ENCODE measurements around the gene RNF144B. TPM values are rescaled to one million over a fixed set of nuclear protein-coding genes. Genes with fewer than 3 reads are reported as not detected.
"Not testable (repeated sequence)": the region's sequence is repeated elsewhere in the genome, so short reads cannot be mapped to it uniquely, and the experiment has no call there.

The RNF144B gene
- total RNA-seq, 2 experiments from 2014 or later: 2.3 to 3.6 TPM

GRCh38 chr6:18359237-18359885, 27.8 kb upstream of the RNF144B start:
- peaks cover 9% of the 10 kb centered on the region for H3K9me3 Mint-ChIP-seq
- H3K4me1 Mint-ChIP-seq: no peaks in the 10 kb centered on the region
- H3K36me3 Mint-ChIP-seq: no peaks in the 10 kb centered on the region
- no peak for DNase-seq
- POLR2A ChIA-PET: no interaction called here
- no peak for ATAC-seq (ENCODE audit: low read depth)
- peaks cover 5% of the 10 kb centered on the region for H3K27me3 Mint-ChIP-seq
- H3K4me3 Mint-ChIP-seq: no peak overlapping the region
- no peak overlapping the region for H3K27ac Mint-ChIP-seq

GRCh38 chr6:18360188-18360587, 27.0 kb upstream of the RNF144B start:
- POLR2A ChIA-PET: no interaction called here
- DNase-seq: no peak
- Mint-ChIP-seq H3K27ac (no peak overlapping the region), H3K4me3 (no peak overlapping the region), H3K27me3 (peaks cover 3% of the 10 kb centered on the region), H3K9me3 (peaks cover 9% of the 10 kb centered on the region), H3K36me3 (no peaks in the 10 kb centered on the region), H3K4me1 (no peaks in the 10 kb centered on the region)
- no peak for ATAC-seq (ENCODE audit: low read depth)

GRCh38 chr6:18362058-18362561, 25.0 kb upstream of the RNF144B start:
- DNase-seq: no peak
- Mint-ChIP-seq H3K36me3 (no peaks in the 10 kb centered on the region), H3K9me3 (peaks cover 6% of the 10 kb centered on the region), H3K27me3 (peaks cover 3% of the 10 kb centered on the region), H3K4me1 (no peaks in the 10 kb centered on the region), H3K27ac (no peak overlapping the region), H3K4me3 (no peak overlapping the region)
- ATAC-seq (ENCODE audit: low read depth): no peak
- POLR2A ChIA-PET: no interaction called here

GRCh38 chr6:18363746-18364145, 23.4 kb upstream of the RNF144B start:
- POLR2A ChIA-PET: no interaction called here
- Mint-ChIP-seq H3K4me3 (no peak overlapping the region), H3K27me3 (no peaks in the 10 kb centered on the region), H3K9me3 (peaks cover 4% of the 10 kb centered on the region), H3K27ac (no peak overlapping the region), H3K36me3 (no peaks in the 10 kb centered on the region), H3K4me1 (no peaks in the 10 kb centered on the region)
- DNase-seq: no peak
- no peak for ATAC-seq (ENCODE audit: low read depth)

GRCh38 chr6:18364561-18364960, 22.6 kb upstream of the RNF144B start:
- H3K4me1 Mint-ChIP-seq; H3K27ac Mint-ChIP-seq; H3K9me3 Mint-ChIP-seq; ATAC-seq (ENCODE audit: low read depth); H3K36me3 Mint-ChIP-seq; H3K27me3 Mint-ChIP-seq; DNase-seq; H3K4me3 Mint-ChIP-seq; POLR2A ChIA-PET: not testable (repeated sequence)

GRCh38 chr6:18367371-18367770, 19.8 kb upstream of the RNF144B start:
- H3K4me1 Mint-ChIP-seq: no peaks in the 10 kb centered on the region
- H3K27me3 Mint-ChIP-seq: peaks cover 2% of the 10 kb centered on the region
- POLR2A ChIA-PET: no interaction called here
- no peak overlapping the region for H3K27ac Mint-ChIP-seq
- H3K36me3 Mint-ChIP-seq: no peaks in the 10 kb centered on the region
- H3K9me3 Mint-ChIP-seq: peaks cover 2% of the 10 kb centered on the region
- no peak overlapping the region for H3K4me3 Mint-ChIP-seq
- ATAC-seq (ENCODE audit: low read depth) (no peak), DNase-seq (no peak)

- peaks cover 5% of the 10 kb centered on the region for H3K27me3 Mint-ChIP-seq
- H3K36me3 Mint-ChIP-seq: no peaks in the 10 kb centered on the region
- POLR2A ChIA-PET: no interaction called here
- peaks cover 2% of the 10 kb centered on the region for H3K9me3 Mint-ChIP-seq
- no peak overlapping the region for H3K27ac Mint-ChIP-seq
- H3K4me1 Mint-ChIP-seq: no peaks in the 10 kb centered on the region
- DNase-seq: no peak
- no peak overlapping the region for H3K4me3 Mint-ChIP-seq
- no peak for ATAC-seq (ENCODE audit: low read depth)
Measured at GRCh38 chr6:18368277-18369105, 18.7 kb upstream of the RNF144B start.

GRCh38 chr6:18371010-18371409, 16.1 kb upstream of the RNF144B start:
- Mint-ChIP-seq H3K4me3 (no peak overlapping the region), H3K4me1 (no peaks in the 10 kb centered on the region), H3K27ac (no peak overlapping the region), H3K36me3 (no peaks in the 10 kb centered on the region), H3K9me3 (no peaks in the 10 kb centered on the region), H3K27me3 (peaks cover 9% of the 10 kb centered on the region)
- DNase-seq (no peak), ATAC-seq (ENCODE audit: low read depth) (no peak)
- POLR2A ChIA-PET: no interaction called here

- no peaks in the 10 kb centered on the region for H3K4me1 Mint-ChIP-seq
- H3K27ac Mint-ChIP-seq: no peak overlapping the region
- H3K27me3 Mint-ChIP-seq: peaks cover 9% of the 10 kb centered on the region
- H3K9me3 Mint-ChIP-seq: no peaks in the 10 kb centered on the region
- H3K4me3 Mint-ChIP-seq: no peak overlapping the region
- DNase-seq (no peak), ATAC-seq (ENCODE audit: low read depth) (no peak)
- no peaks in the 10 kb centered on the region for H3K36me3 Mint-ChIP-seq
- POLR2A ChIA-PET: no interaction called here
Measured at GRCh38 chr6:18371656-18372055, 15.5 kb upstream of the RNF144B start.

GRCh38 chr6:18380158-18380836, 6.9 kb upstream of the RNF144B start:
- Mint-ChIP-seq H3K27ac (no peak overlapping the region), H3K9me3 (no peaks in the 10 kb centered on the region), H3K4me1 (no peaks in the 10 kb centered on the region), H3K4me3 (no peak overlapping the region), H3K27me3 (peaks cover 17% of the 10 kb centered on the region), H3K36me3 (no peaks in the 10 kb centered on the region)
- ATAC-seq (ENCODE audit: low read depth): no peak
- no peak for DNase-seq
- POLR2A ChIA-PET: no interaction called here

GRCh38 chr6:18380851-18381250, 6.3 kb upstream of the RNF144B start:
- no peak for DNase-seq

GRCh38 chr6:18383441-18383840, 3.7 kb upstream of the RNF144B start:
- H3K4me3 Mint-ChIP-seq: no peak overlapping the region
- ATAC-seq (ENCODE audit: low read depth) (no peak), DNase-seq (no peak)
- POLR2A ChIA-PET: interaction anchor here (0.6 kb wide), 1 partner anchor 168 kb away, joined by 4 read pairs; no protein-coding TSS in a partner anchor
- H3K9me3 Mint-ChIP-seq: no peaks in the 10 kb centered on the region
- no peak overlapping the region for H3K27ac Mint-ChIP-seq
- H3K36me3 Mint-ChIP-seq: no peaks in the 10 kb centered on the region
- H3K4me1 Mint-ChIP-seq: peaks cover 15% of the 10 kb centered on the region
- H3K27me3 Mint-ChIP-seq: peaks cover 13% of the 10 kb centered on the region

More at GRCh38 chr6:18380851-18381250, 6.3 kb upstream of the RNF144B start:
- Mint-ChIP-seq H3K27ac (no peak overlapping the region), H3K36me3 (no peaks in the 10 kb centered on the region), H3K9me3 (no peaks in the 10 kb centered on the region), H3K4me1 (no peaks in the 10 kb centered on the region), H3K4me3 (no peak overlapping the region), H3K27me3 (peaks cover 16% of the 10 kb centered on the region)
- no peak for ATAC-seq (ENCODE audit: low read depth)
- POLR2A ChIA-PET: no interaction called here

GRCh38 chr6:18384621-18385020, 2.5 kb upstream of the RNF144B start:
- no peak for ATAC-seq (ENCODE audit: low read depth)
- Mint-ChIP-seq H3K36me3 (no peaks in the 10 kb centered on the region), H3K4me1 (peaks cover 18% of the 10 kb centered on the region), H3K27ac (no peak overlapping the region), H3K9me3 (no peaks in the 10 kb centered on the region), H3K4me3 (no peak overlapping the region), H3K27me3 (peaks cover 7% of the 10 kb centered on the region)
- POLR2A ChIA-PET: no interaction called here
- DNase-seq: no peak
